Upper lobe of left lung (tissue), 6 donors: ENCODE results near the gene GPR21. TPM values are rescaled to one million over a fixed set of nuclear protein-coding genes. Genes with fewer than 3 reads are reported as not detected.

Source experiments
- ATAC-seq, 2 donors: fragments of 200-7000 bp; cut with Tn5 transposase; one replicate each; pipeline ENCODE4 v1.9.1; 2022; ENCODE audit warnings: mild to moderate bottlenecking in 2 of 2, moderate library complexity in 2 of 2; ENCODE audit not compliant: low FRiP score in 2 of 2
- DNase-seq, 2 donors: peaks; one replicate each; pipeline ENCODE4 v3.0.0-alpha.2; 2019 to 2020
- H3K27ac ChIP-seq, 4 donors: fragments of 200-600 bp; sonication (generic); one replicate each; pipeline ENCODE4 v1.5.1; 2016 to 2019
- H3K27me3 ChIP-seq, 4 donors: fragments of 200-600 bp; sonication (generic); one replicate each; pipeline ENCODE4 v1.5.1; 2017 to 2019
- H3K36me3 ChIP-seq, 4 donors: fragments of 200-600 bp; sonication (generic); one replicate each; pipeline ENCODE4 v1.5.1; 2016 to 2019
- H3K4me1 ChIP-seq, 4 donors: fragments of 200-600 bp; sonication (generic); one replicate each; pipeline ENCODE4 v1.5.1; 2018 to 2019
- H3K4me3 ChIP-seq, 4 donors: fragments of 200-600 bp; sonication (generic); one replicate each; pipeline ENCODE4 v1.5.1; 2017 to 2019; ENCODE audit warnings: mild to moderate bottlenecking in 2 of 4, moderate library complexity in 1 of 4
- H3K9me3 ChIP-seq, 4 donors: fragments of 200-600 bp; sonication (generic); one replicate each; pipeline ENCODE4 v1.5.1; 2018 to 2019
- EP300 ChIP-seq, 4 donors: sonication (generic); formaldehyde crosslinking; IDR thresholded peaks; one replicate each; pipeline ENCODE4 v1.5.1; 2017; ENCODE audit warnings: antibody characterized with exemption in 4 of 4, control low read depth in 2 of 4
- POLR2A ChIP-seq, 4 donors: fragments of 450-650 bp; IDR thresholded peaks; one replicate each; pipeline ENCODE4 v1.5.1; 2016 to 2017; ENCODE audit warnings: antibody characterized with exemption in 4 of 4, mild to moderate bottlenecking in 2 of 4
- POLR2AphosphoS5 ChIP-seq, 2 donors: sonication (generic); formaldehyde crosslinking; IDR thresholded peaks; one replicate each; pipeline ENCODE4 v1.5.1; 2017; ENCODE audit warnings: antibody characterized with exemption in 2 of 2
- WGBS, 2 donors: methylation state at CpG; one replicate each; pipeline ENCODE4 v1.1.5; 2017 to 2018; 5-methylcytosine and 5-hydroxymethylcytosine counted together
- total RNA-seq, 6 donors: library from RNA; depleted of rRNA in 4 of 6; stranded (reverse); fragments of >200 nt in 4 of 6; gene quantifications; one replicate each; pipeline versions ENCODE4 v1.1.0 to v1.2.1, GENCODE V29; 2016 to 2021
- TF ChIP-seq, protein P1 (sequence below), 6 experiments: fragments of 450-650 bp in 4 of 6; fragments of 200-600 bp in 2 of 6; sonication (generic) in 2 of 6; IDR thresholded peaks; one replicate each; pipeline ENCODE4 v1.5.1; 2016 to 2019; ENCODE audit warnings: antibody characterized with exemption in 6 of 6
- donor health status: DM: no; HTN: no; CAD: no; lungs with moderate emphysema.
- donor health status: DM: no; HTN: yes; CAD: no; lungs with severe emphysema.

Gene GPR21
- total RNA-seq, 6 donors from 2014 or later = 1.6 to 3.1 (median 2.1) TPM; not detected in 3

DNA sequence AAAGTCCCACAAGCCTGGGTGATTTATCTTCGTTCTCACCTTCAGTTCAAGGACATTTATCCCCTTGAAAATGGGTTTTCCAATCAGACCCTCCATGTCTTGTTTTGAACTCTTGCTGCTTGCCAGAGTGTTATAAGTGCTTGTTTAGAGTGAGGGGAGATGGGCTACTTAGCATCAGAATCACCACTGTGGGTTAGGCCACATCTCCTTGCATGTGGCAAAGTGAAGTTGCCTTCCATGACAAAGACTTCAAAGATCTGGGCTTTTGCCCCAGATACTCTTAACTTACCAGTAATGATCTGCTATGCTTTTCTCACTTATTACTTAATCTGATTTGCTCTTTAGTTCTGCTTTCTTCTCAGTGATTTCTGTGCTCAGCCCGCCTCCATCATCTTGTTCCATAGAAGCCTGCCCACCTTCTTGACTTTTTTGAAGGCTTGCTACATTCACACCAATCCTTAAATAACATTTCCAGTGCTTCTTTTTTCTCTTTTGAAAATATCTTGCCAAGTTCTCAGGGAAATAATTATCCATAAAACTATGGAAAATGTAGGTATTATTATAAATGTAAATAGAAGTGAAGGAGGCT, 39.0 kb downstream of the GPR21 start:
- H3K4me1 ChIP-seq = peaks cover 0 to 14% (median 6%) of the 10 kb centered on the region in 4 donors
- H3K27me3 ChIP-seq = no peaks in the 10 kb centered on the region
- WGBS, 2 donors = 98 to 99% methylated on average over 2 of the region's 2 CpGs
- H3K36me3 ChIP-seq = peaks cover 8 to 63% (median 9%) of the 10 kb centered on the region in 4 donors
- no peak overlapping the region for H3K4me3 ChIP-seq
- no peaks in the 10 kb centered on the region for H3K9me3 ChIP-seq
- peak overlapping the region in 1 of 4 donors; percentile 1 for H3K27ac ChIP-seq
- TF ChIP-seq, protein P1, sequence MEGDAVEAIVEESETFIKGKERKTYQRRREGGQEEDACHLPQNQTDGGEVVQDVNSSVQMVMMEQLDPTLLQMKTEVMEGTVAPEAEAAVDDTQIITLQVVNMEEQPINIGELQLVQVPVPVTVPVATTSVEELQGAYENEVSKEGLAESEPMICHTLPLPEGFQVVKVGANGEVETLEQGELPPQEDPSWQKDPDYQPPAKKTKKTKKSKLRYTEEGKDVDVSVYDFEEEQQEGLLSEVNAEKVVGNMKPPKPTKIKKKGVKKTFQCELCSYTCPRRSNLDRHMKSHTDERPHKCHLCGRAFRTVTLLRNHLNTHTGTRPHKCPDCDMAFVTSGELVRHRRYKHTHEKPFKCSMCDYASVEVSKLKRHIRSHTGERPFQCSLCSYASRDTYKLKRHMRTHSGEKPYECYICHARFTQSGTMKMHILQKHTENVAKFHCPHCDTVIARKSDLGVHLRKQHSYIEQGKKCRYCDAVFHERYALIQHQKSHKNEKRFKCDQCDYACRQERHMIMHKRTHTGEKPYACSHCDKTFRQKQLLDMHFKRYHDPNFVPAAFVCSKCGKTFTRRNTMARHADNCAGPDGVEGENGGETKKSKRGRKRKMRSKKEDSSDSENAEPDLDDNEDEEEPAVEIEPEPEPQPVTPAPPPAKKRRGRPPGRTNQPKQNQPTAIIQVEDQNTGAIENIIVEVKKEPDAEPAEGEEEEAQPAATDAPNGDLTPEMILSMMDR (IDR thresholded peaks at IDR 0.05) = no peak
- TF ChIP-seq POLR2AphosphoS5 (IDR thresholded peaks at IDR 0.05) (no peak), EP300 (IDR thresholded peaks at IDR 0.05) (no peak), POLR2A (IDR thresholded peaks at IDR 0.05) (no peak)
- DNase-seq (no peak), ATAC-seq (no peak)

DNA sequence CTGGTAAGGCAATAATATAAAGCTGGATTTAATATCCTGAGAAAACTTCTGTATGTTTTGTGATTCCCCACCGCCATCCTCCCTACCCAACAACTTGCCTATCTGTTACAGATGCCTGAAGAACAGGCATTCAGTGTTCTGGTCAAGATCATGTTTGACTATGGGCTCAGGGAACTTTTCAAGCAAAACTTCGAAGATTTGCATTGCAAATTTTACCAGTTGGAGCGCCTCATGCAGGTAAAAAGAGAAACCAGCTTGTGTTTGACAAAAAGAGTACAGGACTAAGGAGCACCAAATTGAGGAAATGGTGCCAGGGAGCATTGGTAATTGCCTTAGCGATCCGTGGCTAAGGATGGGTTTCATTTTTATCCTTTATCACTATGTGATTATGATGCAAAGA, 40.0 kb downstream of the GPR21 start:
- ATAC-seq (no peak), DNase-seq (no peak)
- no peaks in the 10 kb centered on the region for H3K27me3 ChIP-seq
- H3K4me3 ChIP-seq = peak overlapping the region in 1 of 4 donors; percentile 15
- peaks cover 8 to 64% (median 10%) of the 10 kb centered on the region in 4 donors for H3K36me3 ChIP-seq
- peak overlapping the region in 3 of 4 donors; percentile 1 to 43 (median 36) for H3K27ac ChIP-seq
- TF ChIP-seq, protein P1 (IDR thresholded peaks at IDR 0.05) = no peak
- no peak for TF ChIP-seq EP300 (IDR thresholded peaks at IDR 0.05)
- TF ChIP-seq POLR2A (IDR thresholded peaks at IDR 0.05) = no peak
- no peak for TF ChIP-seq POLR2AphosphoS5 (IDR thresholded peaks at IDR 0.05)
- H3K4me1 ChIP-seq = peaks cover 0 to 14% (median 6%) of the 10 kb centered on the region in 4 donors
- WGBS, 2 donors = 69 to 81% methylated on average over 5 of the region's 5 CpGs
- H3K9me3 ChIP-seq = no peaks in the 10 kb centered on the region

DNA sequence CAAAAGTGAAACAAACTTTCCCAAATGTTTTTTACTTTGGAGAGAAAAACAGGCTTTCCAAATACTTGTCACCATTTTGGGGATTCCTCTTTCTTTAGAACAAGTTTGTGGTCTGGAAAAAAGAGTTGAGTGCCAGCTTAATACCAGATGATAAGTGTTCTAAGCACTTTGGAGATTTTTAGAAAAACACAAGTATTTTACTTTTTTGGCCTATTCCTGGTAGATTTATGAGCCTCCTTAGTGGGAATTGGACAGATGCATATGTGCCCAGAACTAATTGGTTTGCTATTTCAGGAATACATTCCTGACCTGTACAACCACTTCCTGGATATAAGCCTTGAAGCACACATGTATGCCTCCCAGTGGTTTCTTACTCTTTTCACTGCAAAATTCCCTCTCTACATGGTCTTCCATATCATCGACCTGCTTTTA, 40.5 kb downstream of the GPR21 start:
- H3K36me3 ChIP-seq = peaks cover 9 to 66% (median 11%) of the 10 kb centered on the region in 4 donors
- H3K27me3 ChIP-seq = no peaks in the 10 kb centered on the region
- TF ChIP-seq, protein P1 (IDR thresholded peaks at IDR 0.05) = no peak
- no peak for TF ChIP-seq EP300 (IDR thresholded peaks at IDR 0.05)
- TF ChIP-seq POLR2A (IDR thresholded peaks at IDR 0.05) = no peak
- no peak for TF ChIP-seq POLR2AphosphoS5 (IDR thresholded peaks at IDR 0.05)
- H3K4me3 ChIP-seq = peak overlapping the region in 1 of 4 donors; percentile 15
- WGBS, 2 donors = 59% methylated on average over 1 of the region's 1 CpG
- H3K27ac ChIP-seq = peak overlapping the region; percentile 1 to 43 (median 6)
- DNase-seq (no peak), ATAC-seq (no peak)
- H3K9me3 ChIP-seq = no peaks in the 10 kb centered on the region
- H3K4me1 ChIP-seq = peaks cover 0 to 14% (median 6%) of the 10 kb centered on the region in 4 donors

DNA sequence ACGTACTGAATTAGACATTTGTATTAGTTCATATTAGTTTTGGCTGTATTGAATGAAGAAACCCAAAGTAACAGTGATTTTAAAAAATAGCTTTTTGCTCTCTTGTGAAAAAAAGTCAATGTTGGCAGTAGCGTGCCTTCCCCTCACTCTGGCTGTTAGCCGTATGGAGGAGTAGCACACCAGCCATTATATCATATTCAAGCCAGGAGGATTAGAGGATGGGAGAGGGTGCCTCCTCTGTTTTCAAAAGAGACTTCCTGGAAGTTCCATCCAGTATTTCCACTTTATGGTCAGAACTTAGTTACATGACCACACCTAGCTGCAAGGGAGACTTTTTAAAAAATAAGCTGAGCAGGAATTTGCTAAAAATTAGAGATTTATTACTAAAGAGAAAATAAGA, 41.2 kb downstream of the GPR21 start:
- ATAC-seq (no peak), DNase-seq (no peak)
- no peaks in the 10 kb centered on the region for H3K9me3 ChIP-seq
- peaks cover 0 to 14% (median 6%) of the 10 kb centered on the region in 4 donors for H3K4me1 ChIP-seq
- H3K4me3 ChIP-seq = no peak overlapping the region
- WGBS, 2 donors = 84 to 90% methylated on average over 3 of the region's 3 CpGs
- no peak for TF ChIP-seq POLR2A (IDR thresholded peaks at IDR 0.05)
- TF ChIP-seq EP300 (IDR thresholded peaks at IDR 0.05) = no peak
- TF ChIP-seq POLR2AphosphoS5 (IDR thresholded peaks at IDR 0.05) = no peak
- TF ChIP-seq, protein P1 (IDR thresholded peaks at IDR 0.05) = no peak
- H3K36me3 ChIP-seq = peaks cover 9 to 65% (median 16%) of the 10 kb centered on the region in 4 donors
- no peaks in the 10 kb centered on the region for H3K27me3 ChIP-seq
- peak overlapping the region; percentile 1 to 43 (median 6) for H3K27ac ChIP-seq

DNA sequence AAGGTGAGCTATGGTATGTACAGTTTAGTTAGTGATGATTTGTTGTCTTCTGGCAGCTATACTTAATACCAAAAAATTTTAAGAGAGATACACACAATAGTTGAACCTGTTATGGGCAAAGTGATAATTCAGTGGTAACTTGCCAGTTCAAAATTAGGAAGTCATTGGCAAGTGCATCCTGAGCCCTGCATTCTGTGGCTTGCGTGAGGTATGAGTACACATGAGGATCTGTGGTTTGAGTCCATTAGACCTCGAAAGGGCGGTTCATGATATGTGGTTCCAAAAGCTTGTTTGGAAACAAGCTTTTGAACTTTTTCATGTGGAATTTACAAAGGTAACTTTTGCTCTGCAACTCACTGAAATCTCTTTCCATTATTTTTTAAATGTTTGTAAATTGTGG, 47.0 kb downstream of the GPR21 start:
- no peaks in the 10 kb centered on the region for H3K4me1 ChIP-seq
- no peak for TF ChIP-seq EP300 (IDR thresholded peaks at IDR 0.05)
- TF ChIP-seq POLR2A (IDR thresholded peaks at IDR 0.05) = no peak
- TF ChIP-seq POLR2AphosphoS5 (IDR thresholded peaks at IDR 0.05) = no peak
- TF ChIP-seq, protein P1 (IDR thresholded peaks at IDR 0.05) = no peak
- no peak for ATAC-seq
- no peaks in the 10 kb centered on the region for H3K9me3 ChIP-seq
- peaks cover 9 to 86% (median 30%) of the 10 kb centered on the region in 4 donors for H3K36me3 ChIP-seq
- 63 to 67% methylated on average over 3 of the region's 3 CpGs for WGBS, 2 donors
- no peak overlapping the region for H3K4me3 ChIP-seq
- no peaks in the 10 kb centered on the region for H3K27me3 ChIP-seq
- H3K27ac ChIP-seq = no peak overlapping the region
- no peak for DNase-seq
